BJ (cell line): ENCODE measurements around the gene ALG12. TPM values are rescaled to one million over a fixed set of nuclear protein-coding genes. Genes with fewer than 3 reads are reported as not detected.
A peak's percentile ranks its signal among the peaks of the same experiment; 100 is the strongest.

ENCODE experiments used
- CTCF ChIA-PET: fragments of 350-600 bp; formaldehyde crosslinking; extraction: SDS; loops from one replicate; lab custom pipeline; 2021; ENCODE audit warnings: antibody characterized with exemption, inconsistent platforms; lab: Yijun Ruan, JAX
- POLR2A ChIA-PET: fragments of 300-600 bp; sonication (Branson Sonifier 250); formaldehyde crosslinking; extraction: SDS; loops from one replicate; lab custom pipeline; 2021; ENCODE audit warnings: antibody characterized with exemption; lab: Charles Lee
- DNase-seq: peaks from one replicate; pipeline ENCODE4 v3.0.0-alpha.2; 2011; ENCODE audit warnings: low read depth
- H3K27me3 ChIP-seq: 2 replicates; pipeline ENCODE4 v1.6.0; 2011; ENCODE audit warnings: low read length; ENCODE audit not compliant: control insufficient read depth, insufficient read depth
- H3K36me3 ChIP-seq: 2 replicates; pipeline ENCODE4 v1.5.1; 2011; ENCODE audit warnings: low read length; ENCODE audit not compliant: control insufficient read depth, insufficient read depth
- H3K4me3 ChIP-seq: 2 replicates; pipeline ENCODE4 v1.5.1; 2011; ENCODE audit warnings: low read depth, mild to moderate bottlenecking, control low read depth, low read length
- polyA plus RNA-seq: library from polyadenylated mRNA; depleted of rRNA; stranded (reverse); fragments of >200 nt; gene quantifications from 2 replicates; pipeline ENCODE4 v1.2.3, GENCODE V29; 2011
- TF ChIP-seq, protein P1 (sequence below): IDR thresholded peaks from 2 replicates; pipeline ENCODE4 v1.5.1; 2011; ENCODE audit warnings: low read depth, mild to moderate bottlenecking, control low read depth, inconsistent platforms, low read length, moderate library complexity; ENCODE audit not compliant: insufficient read depth

The ALG12 gene
- polyA plus RNA-seq, 1 experiment, result 7.9 TPM

DNA sequence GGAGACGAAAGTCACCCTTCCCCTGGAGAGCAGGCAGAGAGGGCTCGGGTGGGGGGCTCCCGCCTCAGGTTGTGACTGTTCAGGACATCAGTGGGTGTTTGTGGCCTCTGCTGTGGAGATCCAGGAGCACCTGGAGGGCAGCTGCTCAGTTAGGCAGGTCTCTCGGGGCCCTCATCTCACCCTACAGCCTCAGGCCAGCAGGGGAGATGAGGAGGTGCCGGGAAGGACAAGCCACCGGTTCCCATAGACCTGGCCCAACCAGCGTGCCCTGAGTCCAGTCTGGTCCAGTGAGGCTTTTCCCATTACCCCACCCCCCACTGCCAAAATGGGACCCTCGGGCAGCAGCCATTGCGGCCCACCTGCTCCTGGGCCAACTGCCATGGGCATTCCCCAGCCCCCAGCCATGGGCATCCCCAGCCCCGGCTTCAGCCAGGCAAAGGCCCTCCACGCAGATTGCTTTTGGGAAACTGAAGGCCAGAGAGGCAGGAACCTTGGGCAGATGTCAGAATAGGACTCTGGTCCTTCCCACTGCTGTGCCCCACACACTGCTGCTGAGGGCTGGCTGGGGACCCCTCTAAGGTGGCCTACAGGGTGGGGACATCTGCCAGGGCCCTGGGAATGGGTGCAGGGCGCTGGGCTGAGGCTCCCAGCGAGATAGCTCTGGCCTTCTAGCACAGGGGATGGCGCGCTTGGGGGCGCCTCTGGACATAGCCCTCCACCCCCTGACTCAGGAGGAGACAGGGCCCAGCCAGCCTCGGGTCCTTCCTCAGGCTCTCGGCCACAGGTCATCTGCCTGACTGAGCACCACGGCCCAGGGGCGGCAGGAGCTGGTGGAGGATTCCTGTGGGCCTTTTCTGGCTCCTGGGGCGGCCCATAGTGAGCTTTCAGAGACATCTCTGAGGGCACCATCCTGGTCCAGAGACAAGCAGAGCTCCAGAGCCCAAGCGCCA is 47.1 kb upstream of the ALG12 start:
- Histone ChIP-seq H3K36me3 (peaks cover 27% of the 10 kb centered on the region), H3K27me3 (no peaks in the 10 kb centered on the region), H3K4me3 (no peak overlapping the region)
- TF ChIP-seq, protein P1, sequence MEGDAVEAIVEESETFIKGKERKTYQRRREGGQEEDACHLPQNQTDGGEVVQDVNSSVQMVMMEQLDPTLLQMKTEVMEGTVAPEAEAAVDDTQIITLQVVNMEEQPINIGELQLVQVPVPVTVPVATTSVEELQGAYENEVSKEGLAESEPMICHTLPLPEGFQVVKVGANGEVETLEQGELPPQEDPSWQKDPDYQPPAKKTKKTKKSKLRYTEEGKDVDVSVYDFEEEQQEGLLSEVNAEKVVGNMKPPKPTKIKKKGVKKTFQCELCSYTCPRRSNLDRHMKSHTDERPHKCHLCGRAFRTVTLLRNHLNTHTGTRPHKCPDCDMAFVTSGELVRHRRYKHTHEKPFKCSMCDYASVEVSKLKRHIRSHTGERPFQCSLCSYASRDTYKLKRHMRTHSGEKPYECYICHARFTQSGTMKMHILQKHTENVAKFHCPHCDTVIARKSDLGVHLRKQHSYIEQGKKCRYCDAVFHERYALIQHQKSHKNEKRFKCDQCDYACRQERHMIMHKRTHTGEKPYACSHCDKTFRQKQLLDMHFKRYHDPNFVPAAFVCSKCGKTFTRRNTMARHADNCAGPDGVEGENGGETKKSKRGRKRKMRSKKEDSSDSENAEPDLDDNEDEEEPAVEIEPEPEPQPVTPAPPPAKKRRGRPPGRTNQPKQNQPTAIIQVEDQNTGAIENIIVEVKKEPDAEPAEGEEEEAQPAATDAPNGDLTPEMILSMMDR, result no peak
- CTCF ChIA-PET, result no interaction called here
- POLR2A ChIA-PET, result interaction anchor here (0.6 kb wide), 1 partner anchor 72 kb away, joined by 5 read pairs; no protein-coding TSS in a partner anchor
- no peak for DNase-seq

DNA sequence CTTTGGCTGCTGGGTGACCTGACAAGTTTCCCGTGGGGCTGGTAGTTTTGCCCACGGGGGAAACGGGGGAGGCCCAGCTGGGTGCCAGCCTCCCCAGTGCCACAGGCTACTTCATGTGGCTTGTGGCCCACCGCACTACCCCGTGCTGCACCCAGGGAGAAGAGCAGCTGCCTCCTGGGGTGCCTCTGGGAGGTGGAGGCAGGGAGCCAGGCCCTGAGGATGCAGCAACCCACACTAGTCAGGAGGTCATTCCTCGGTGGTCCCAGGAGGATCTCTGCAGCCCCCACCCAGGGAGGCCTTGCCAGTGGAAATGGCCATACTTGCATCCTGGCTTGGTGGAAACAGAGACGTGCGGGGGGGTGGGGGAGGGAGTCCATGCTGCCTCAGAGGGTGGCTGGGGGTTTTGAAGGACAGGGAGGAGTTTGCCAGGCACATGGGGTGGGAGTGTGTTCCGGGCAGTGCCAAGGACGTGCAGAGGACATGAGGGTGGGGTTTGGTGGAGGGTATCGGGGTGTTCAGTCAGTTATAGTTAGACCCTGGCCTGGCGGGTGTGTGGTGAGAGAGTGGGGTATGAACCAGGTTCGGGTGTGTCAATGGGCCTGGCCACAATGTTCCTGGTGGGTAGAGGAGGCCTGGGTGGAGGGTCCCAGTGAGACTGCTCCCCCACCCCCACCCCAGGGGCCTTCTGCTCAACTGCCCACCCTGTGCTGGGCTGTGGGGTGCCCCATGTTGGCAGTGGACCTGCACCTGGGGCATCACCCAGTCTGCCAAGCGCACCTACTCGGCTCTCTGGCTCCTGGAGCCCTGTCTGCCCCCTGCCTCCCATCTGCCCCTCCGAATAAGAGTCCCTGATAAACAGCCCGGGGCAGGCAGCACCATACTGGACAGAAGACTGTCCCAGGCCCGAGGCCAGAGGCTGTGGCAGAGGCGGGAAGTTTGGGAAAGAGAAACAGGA is 46.2 kb upstream of the ALG12 start:
- TF ChIP-seq, protein P1, result no peak
- no peak for DNase-seq
- ChIA-PET POLR2A (no interaction called here), CTCF (no interaction called here)
- peaks cover 27% of the 10 kb centered on the region for H3K36me3 ChIP-seq
- no peak overlapping the region for H3K4me3 ChIP-seq
- no peaks in the 10 kb centered on the region for H3K27me3 ChIP-seq

DNA sequence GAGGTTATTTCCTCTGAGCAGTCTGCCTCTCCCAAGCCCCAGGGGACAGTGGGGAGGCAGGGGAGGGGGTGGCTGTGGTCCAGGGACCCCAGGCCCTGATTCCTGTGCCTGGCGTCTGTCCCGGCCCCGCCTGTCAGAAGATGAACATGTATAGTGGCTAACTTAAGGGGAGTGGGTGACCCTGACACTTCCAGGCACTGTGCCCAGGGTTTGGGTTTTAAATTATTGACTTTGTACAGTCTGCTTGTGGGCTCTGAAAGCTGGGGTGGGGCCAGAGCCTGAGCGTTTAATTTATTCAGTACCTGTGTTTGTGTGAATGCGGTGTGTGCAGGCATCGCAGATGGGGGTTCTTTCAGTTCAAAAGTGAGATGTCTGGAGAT is 45.4 kb upstream of the ALG12 start:
- TF ChIP-seq, protein P1, result no peak
- POLR2A ChIA-PET, result no interaction called here
- Histone ChIP-seq H3K27me3 (no peaks in the 10 kb centered on the region), H3K4me3 (no peak overlapping the region; the same call in 1 of the 2 replicates), H3K36me3 (peaks cover 27% of the 10 kb centered on the region)
- CTCF ChIA-PET, result no interaction called here
- no peak for DNase-seq

DNA sequence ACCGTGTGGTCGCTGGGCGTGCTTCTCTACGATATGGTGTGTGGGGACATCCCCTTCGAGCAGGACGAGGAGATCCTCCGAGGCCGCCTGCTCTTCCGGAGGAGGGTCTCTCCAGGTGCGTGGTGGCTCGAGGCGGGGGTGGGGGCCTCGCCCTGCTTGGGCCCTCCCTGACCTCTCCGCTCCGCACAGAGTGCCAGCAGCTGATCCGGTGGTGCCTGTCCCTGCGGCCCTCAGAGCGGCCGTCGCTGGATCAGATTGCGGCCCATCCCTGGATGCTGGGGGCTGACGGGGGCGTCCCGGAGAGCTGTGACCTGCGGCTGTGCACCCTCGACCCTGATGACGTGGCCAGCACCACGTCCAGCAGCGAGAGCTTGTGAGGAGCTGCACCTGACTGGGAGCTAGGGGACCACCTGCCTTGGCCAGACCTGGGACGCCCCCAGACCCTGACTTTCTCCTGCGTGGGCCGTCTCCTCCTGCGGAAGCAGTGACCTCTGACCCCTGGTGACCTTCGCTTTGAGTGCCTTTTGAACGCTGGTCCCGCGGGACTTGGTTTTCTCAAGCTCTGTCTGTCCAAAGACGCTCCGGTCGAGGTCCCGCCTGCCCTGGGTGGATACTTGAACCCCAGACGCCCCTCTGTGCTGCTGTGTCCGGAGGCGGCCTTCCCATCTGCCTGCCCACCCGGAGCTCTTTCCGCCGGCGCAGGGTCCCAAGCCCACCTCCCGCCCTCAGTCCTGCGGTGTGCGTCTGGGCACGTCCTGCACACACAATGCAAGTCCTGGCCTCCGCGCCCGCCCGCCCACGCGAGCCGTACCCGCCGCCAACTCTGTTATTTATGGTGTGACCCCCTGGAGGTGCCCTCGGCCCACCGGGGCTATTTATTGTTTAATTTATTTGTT is 44.8 kb upstream of the ALG12 start:
- ChIA-PET CTCF (interaction anchor here (1.8 kb wide), 1 partner anchor 67 kb away, joined by 8 read pairs; no protein-coding TSS in a partner anchor), POLR2A (interaction anchor here (0.5 to 1.0 kb wide), 2 partner anchors 27 to 136 kb away, joined by 3 read pairs; no protein-coding TSS in a partner anchor)
- Histone ChIP-seq H3K36me3 (peaks cover 27% of the 10 kb centered on the region), H3K27me3 (no peaks in the 10 kb centered on the region), H3K4me3 (peak overlapping the region; percentile 90)
- TF ChIP-seq, protein P1, result no peak
- DNase-seq, result no peak
